GM19193 (cell line): Measurements from ENCODE around the gene MSI2.

Experiments used
- POLR2A ChIP-seq: IDR thresholded peaks from 4 replicates; pipeline ENCODE4 v1.6.1; 2011; ENCODE audit not compliant: insufficient read depth, insufficient read length; ENCODE audit errors: extremely low read depth

MSI2 gene

GRCh38 chr17:57260325-57261083 is 4.2 kb downstream of the MSI2 start:
- TF ChIP-seq POLR2A, result no peak

- no peak for TF ChIP-seq POLR2A
Measured at GRCh38 chr17:57261084-57261461, 4.8 kb downstream of the MSI2 start.

DNA sequence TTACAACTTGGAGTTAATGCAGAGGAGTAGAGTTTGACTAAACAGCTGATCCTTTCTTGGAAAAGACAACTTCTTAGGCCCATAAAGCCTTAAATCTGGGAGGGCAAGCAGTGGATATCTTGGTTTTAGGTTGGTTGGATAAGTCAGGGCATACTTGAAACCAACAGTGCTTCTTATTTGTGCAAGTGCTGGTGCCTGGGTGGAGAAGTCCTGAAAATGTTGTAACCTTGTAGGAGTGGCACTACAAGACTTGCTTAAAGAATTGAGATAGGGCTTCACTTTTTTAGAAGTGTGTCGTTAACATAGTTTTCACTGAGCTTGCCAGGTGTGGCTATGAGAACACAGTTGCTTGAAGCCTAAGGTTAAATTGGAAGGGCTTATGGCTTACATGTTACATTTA is 6.2 kb downstream of the MSI2 start:
- no peak for TF ChIP-seq POLR2A

DNA sequence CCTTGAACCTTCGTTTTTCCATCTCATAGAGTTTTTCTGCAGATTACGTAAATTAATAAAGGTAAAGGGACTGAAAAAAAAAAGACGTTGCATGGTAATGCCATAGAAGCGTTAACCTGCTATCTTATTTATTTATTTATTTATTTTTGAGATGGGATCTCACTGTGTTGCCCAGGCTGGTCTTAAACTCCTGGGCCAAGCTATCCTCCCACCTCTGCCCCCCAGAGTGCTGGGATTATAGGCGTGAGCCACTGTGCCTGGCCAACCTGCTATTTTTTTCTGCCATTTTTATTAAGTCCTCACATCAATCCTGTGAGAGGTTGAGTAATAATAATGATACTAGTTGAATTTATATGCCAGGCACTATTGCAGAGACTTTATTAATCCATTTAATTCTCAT is 7.9 kb downstream of the MSI2 start:
- no peak for TF ChIP-seq POLR2A

DNA sequence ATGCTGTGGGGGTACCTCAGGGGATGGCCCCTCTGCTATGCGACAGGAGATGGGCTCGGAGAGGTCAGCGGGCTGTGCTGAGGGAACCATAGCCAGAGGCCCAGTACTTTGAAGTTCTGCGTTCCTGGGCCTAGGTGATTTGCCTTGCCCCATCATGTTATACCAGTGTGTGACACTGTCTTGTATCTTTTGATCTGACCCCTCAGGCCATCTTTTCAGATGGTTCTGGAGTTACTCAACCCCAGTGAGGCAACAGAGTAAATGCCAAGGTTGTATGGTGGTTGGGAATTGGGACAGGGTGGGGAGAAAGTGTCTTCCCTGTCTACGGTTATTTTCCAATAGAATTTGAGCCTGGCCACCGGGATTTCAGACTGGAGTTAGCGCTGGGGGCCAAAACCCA is 8.5 kb downstream of the MSI2 start:
- no peak for TF ChIP-seq POLR2A

GRCh38 chr17:57266902-57267311 is 10.6 kb downstream of the MSI2 start:
- TF ChIP-seq POLR2A, result no peak

DNA sequence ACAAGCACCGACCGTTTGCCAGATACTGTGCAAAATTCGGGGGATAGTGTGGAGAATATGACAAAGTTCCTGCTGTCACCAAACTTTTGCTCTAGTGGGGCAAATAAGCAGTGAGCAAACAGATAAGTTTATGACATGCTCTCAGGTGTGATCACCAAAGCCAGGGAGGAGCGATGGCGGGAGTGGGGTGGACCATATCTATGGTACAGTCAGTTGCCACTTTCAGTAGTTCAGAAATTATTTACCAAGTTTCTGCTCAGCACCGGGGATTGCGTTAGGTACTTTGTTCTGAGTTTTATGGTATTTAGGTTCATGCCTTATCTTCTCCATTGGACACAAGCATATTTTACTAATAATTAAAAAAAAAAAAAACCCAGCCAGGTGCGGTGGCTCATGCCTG is 11.9 kb downstream of the MSI2 start:
- no peak for TF ChIP-seq POLR2A

DNA sequence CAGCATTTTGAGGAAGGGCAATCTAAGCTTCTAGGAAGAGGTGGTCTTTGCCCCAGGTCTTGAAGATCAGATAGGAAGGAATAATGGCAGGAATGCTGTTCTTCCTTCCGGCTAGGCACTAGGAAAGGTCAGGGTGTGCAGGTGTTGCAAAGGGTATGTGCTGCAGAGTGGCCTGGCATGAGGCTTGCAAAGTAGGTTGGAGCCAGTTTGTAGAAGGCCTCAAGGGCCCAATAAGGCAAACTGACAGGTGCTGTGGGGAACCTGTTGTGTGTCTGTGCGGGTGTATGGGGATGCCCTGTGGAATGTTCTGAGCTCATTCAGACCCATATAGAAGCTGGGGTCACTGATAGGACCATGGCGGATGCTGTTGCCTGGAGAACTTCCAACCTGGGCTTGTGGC is 12.7 kb downstream of the MSI2 start:
- TF ChIP-seq POLR2A, result no peak

- TF ChIP-seq POLR2A, result no peak
Measured at GRCh38 chr17:57269598-57270255, 13.4 kb downstream of the MSI2 start.

DNA sequence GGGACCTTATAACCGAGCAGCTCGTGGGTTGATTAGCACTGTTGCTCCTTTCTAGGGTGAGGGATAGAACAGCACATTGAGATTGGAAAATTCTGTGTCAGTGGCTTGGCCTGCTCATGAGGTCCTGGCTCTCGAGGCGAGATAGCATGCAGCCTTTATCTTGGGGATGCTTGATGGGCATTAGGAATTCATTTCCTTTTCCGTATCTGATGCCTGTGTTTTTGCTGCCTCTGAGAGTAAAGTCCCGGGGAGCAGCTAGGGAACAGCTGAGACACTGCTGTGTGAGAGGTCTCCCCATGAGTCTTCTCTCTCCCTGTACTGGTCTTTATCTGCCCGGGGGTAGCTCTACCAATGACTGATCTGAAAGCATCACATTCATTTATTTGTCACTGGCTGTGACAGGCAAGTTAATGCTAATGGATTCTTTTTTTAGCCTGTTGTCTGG is 14.5 kb downstream of the MSI2 start:
- TF ChIP-seq POLR2A, result no peak

GRCh38 chr17:57271821-57272220 is 15.5 kb downstream of the MSI2 start:
- TF ChIP-seq POLR2A, result no peak

DNA sequence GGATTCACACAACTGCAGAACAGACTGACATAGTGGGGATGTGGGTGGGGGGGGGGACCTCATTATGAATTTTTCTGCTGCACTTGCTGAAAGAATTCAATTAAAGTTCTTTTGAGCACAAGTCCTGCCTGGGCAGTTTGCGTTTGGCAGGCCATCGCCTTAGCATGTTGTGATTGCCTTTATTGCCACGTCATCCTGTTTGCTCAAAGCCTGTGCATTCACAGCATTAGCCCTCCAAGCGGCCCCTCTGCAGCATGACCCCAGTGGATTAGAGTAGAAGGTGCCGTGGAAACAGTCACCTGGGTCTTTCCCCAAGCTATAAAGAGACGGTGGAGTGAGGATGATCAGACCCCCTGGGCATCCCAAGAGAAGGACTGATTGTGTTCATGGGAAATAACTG is 17.2 kb downstream of the MSI2 start:
- TF ChIP-seq POLR2A, result no peak

DNA sequence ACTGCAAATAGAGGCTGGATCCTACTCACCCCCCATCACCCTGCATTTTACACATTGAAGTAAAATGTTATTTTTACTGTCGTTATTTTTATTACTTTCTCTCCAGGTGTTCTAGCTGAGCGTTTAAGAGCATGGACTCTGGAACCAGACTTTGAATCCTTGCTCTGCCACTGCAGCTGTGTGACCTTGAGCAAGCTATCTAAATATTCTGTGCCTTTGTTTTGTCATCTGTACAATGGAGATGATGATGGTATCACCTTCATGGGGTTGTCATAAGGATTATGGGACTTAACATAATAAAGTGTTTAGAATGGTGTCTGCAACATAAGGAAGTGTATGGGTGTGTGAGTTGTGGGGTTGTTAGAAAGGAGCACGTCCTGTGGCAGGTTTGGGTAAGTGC is 17.8 kb downstream of the MSI2 start:
- no peak for TF ChIP-seq POLR2A

DNA sequence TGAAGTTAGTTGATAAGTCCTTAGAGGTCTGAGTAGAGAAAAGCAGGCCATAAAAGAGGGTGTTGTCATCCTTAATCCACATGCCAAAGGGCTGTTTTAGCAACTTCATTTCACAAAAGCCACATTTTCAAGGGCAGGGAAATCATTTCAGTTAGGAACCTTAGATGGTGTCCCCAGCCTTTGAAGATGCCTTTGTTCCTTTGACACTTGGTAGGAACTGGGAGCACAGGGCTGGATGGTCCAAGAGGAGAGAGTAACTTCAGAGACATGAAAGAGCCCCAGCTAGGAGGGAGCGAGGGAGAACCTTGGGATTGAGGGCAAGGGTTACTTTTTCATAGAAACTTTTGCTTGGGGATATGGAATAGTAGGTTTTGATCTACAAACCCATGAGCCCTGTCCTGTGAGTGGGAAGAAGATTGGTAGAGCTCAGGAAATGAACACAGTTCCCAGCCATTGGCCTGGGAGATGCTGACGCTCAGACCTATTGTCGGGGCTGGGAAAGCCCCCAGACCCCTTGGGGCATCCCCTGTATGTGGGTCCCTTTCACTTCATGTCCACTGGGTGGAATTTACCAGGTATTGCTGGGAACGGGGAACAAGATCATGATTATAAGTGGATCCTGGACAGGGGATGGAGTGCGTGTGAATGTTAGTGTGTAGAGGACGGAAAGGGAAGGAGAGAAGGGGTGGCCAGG is 18.9 kb downstream of the MSI2 start:
- no peak for TF ChIP-seq POLR2A

- no peak for TF ChIP-seq POLR2A
Measured at GRCh38 chr17:57276621-57277020, 20.3 kb downstream of the MSI2 start.

DNA sequence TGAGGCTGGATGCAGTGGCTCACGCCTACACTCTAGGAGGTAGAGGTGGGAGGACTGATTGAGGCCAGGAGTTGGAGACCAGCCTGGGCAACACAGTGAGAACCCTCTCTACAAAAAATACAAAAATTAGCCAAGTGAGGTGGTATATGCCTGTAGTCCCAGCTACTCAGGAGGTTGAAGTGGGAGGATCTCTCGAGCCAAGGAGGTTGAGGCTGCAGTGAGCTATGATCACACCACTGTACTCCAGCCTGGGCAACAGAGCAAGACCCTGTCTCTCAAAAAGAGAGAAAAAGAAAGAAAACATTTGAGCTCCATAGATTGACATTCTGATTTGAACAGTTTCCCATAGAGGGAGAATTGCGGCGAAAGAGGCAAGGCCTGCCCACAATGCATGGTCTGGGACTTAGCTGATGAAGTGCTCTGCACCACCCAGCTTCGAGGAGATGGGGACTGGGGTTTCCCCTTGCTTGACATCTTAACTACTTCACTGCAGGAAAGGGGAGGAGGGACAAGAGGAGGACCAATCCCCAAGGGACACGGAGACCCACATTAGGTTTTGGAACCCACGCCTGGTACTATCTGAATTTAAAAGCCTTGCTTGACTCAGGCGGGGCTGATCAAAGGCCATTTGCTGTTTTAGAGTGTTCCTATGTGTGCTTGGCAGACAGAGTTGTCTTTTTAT is 21.7 kb downstream of the MSI2 start:
- TF ChIP-seq POLR2A, result no peak

GRCh38 chr17:57278740-57279387 is 22.5 kb downstream of the MSI2 start:
- TF ChIP-seq POLR2A, result no peak
